ENCODE measurements around the gene EPHB1. TPM values are rescaled to one million over a fixed set of nuclear protein-coding genes. Genes with fewer than 3 reads are reported as not detected.

Gene EPHB1
- polyA plus RNA-seq, 1 of the 3 experiments (the other 2 are of a cell fraction) = 1.2 TPM

GRCh38 chr3:135041601-135042000 lies 246.5 kb downstream of the EPHB1 start (continued):
- no peak for TF ChIP-seq MAX (IDR thresholded peaks at IDR 0.05; ENCODE audit: low read depth)
- TF ChIP-seq NFIC (IDR thresholded peaks at IDR 0.05; ENCODE audit: borderline replicate concordance) = no peak
- no peak for TF ChIP-seq REST (IDR thresholded peaks at IDR 0.05; ENCODE audit: low read depth, low read length)
- no peak for TF ChIP-seq CHD2 (IDR thresholded peaks at IDR 0.05; ENCODE audit: low read length, partially characterized antibody)
- no peak for TF ChIP-seq CTCF (IDR thresholded peaks at IDR 0.05)
- no peak for TF ChIP-seq TCF12 (IDR thresholded peaks at IDR 0.05)
- TF ChIP-seq NRF1 (IDR thresholded peaks at IDR 0.05; ENCODE audit: low read depth, low read length) = no peak

GRCh38 chr3:135047061-135047460 lies 252.0 kb downstream of the EPHB1 start:
- Histone ChIP-seq H3K4me2 (no peak overlapping the region), H3K4me1 (ENCODE audit: control insufficient read depth in 1 of 2, insufficient read depth in 2 of 2, low read depth in 1 of 2, low read length in 1 of 2) (peaks cover 0 to 8% of the 10 kb centered on the region in 2 experiments; a peak in 1 of 4 replicates), H3K27me3 (ENCODE audit: insufficient read depth) (no peaks in the 10 kb centered on the region), H3K27ac (ENCODE audit: low read depth in 2 of 2, low read length in 1 of 2) (no peak overlapping the region), H3K36me3 (replicated peaks in 1 of 2; ENCODE audit: control insufficient read depth in 1 of 2, insufficient read depth in 2 of 2, low read length in 1 of 2) (no peaks in the 10 kb centered on the region), H2AFZ (ENCODE audit: low read depth) (no peak overlapping the region), H3K9me2 (no peaks in the 10 kb centered on the region), H3K9ac (no peak overlapping the region), H3F3A (replicated peaks; ENCODE audit: insufficient read depth) (no peaks in the 10 kb centered on the region), H3K4me3 (ENCODE audit: low read depth in 2 of 2, low read length in 1 of 2) (no peak overlapping the region), H3K9me3 (no peaks in the 10 kb centered on the region), H3K79me2 (ENCODE audit: insufficient read depth) (no peaks in the 10 kb centered on the region), H4K20me1 (ENCODE audit: insufficient read depth) (no peaks in the 10 kb centered on the region)
- TF ChIP-seq RFX5 (IDR thresholded peaks at IDR 0.05; ENCODE audit: low read length) (no peak), EP300 (IDR thresholded peaks at IDR 0.05; ENCODE audit: borderline replicate concordance in 1 of 2, low read depth in 1 of 2, low read length in 1 of 2) (no peak), RXRA (IDR thresholded peaks at IDR 0.05; ENCODE audit: borderline replicate concordance, low read depth) (no peak), SMC3 (IDR thresholded peaks at IDR 0.05; ENCODE audit: low read depth, low read length) (no peak)
- POLR2A ChIA-PET = no interaction called here
- no peak for DNase-seq
- CTCF ChIA-PET = no interaction called here
- 55% methylated on average over 4 of the region's 4 CpGs for WGBS (ENCODE audit: low lambda C conversion rate)
